Loucy (cell line): ENCODE data around the gene POU4F3.

ENCODE experiments used
- H2AFZ ChIP-seq: fragments of 200-600 bp; sonication (generic); 2 replicates; pipeline ENCODE4 v1.6.0; 2016; ENCODE audit warnings: antibody characterized with exemption, mild to moderate bottlenecking, low read length, moderate library complexity
- H3F3A ChIP-seq: fragments of 200-600 bp; 2 replicates; pipeline ENCODE4 v1.6.0; 2016; ENCODE audit warnings: antibody characterized with exemption, low read depth, mild to moderate bottlenecking
- H3K27me3 ChIP-seq: fragments of 200-600 bp; sonication (generic); 2 replicates; pipeline ENCODE4 v1.6.1; 2014; ENCODE audit warnings: low read length, mild to moderate bottlenecking; ENCODE audit not compliant: insufficient read depth, poor library complexity, severe bottlenecking
- H3K36me3 ChIP-seq: fragments of 200-600 bp; sonication (generic); 2 replicates; pipeline ENCODE4 v1.6.1; 2016; ENCODE audit warnings: low read length; ENCODE audit not compliant: insufficient read depth
- H3K4me1 ChIP-seq: fragments of 200-600 bp; sonication (generic); 2 replicates; pipeline ENCODE4 v1.5.1; 2014; ENCODE audit warnings: low read length, mild to moderate bottlenecking; ENCODE audit not compliant: insufficient read depth, poor library complexity, severe bottlenecking
- H3K4me2 ChIP-seq: fragments of 200-600 bp; sonication (generic); 2 replicates; pipeline ENCODE4 v1.6.0; 2014; ENCODE audit warnings: antibody characterized with exemption, low read length, low read depth, mild to moderate bottlenecking; ENCODE audit not compliant: poor library complexity, severe bottlenecking
- H3K4me3 ChIP-seq: fragments of 200-600 bp; sonication (generic); 2 replicates; pipeline ENCODE4 v1.5.1; 2014; ENCODE audit warnings: low read length, mild to moderate bottlenecking, mixed read lengths; ENCODE audit not compliant: poor library complexity, severe bottlenecking
- H3K79me2 ChIP-seq: fragments of 200-600 bp; sonication (generic); 2 replicates; pipeline ENCODE4 v1.6.1; 2014; ENCODE audit warnings: low read length; ENCODE audit not compliant: insufficient read depth
- H3K9ac ChIP-seq: fragments of 200-600 bp; sonication (generic); 2 replicates; pipeline ENCODE4 v1.6.0; 2014; ENCODE audit warnings: mild to moderate bottlenecking, low read depth, low read length, moderate library complexity; ENCODE audit not compliant: poor library complexity, severe bottlenecking
- H3K9me2 ChIP-seq: fragments of 200-600 bp; sonication (generic); replicated peaks from 2 replicates; pipeline ENCODE4 v1.6.1; 2016; ENCODE audit warnings: low read depth, low read length, mixed read lengths
- H3K9me3 ChIP-seq: fragments of 200-600 bp; sonication (generic); 2 replicates; pipeline ENCODE4 v1.6.1; 2014; ENCODE audit warnings: mild to moderate bottlenecking, antibody characterized with exemption, low read length, low read depth; ENCODE audit not compliant: insufficient read depth
- H4K20me1 ChIP-seq: fragments of 200-600 bp; sonication (generic); 2 replicates; pipeline ENCODE4 v1.6.0; 2014; ENCODE audit warnings: antibody characterized with exemption, low read length, mild to moderate bottlenecking; ENCODE audit not compliant: insufficient read depth, poor library complexity, severe bottlenecking
- EZH2phosphoT487 ChIP-seq: fragments of 200-600 bp; IDR thresholded peaks from 2 replicates; pipeline ENCODE4 v1.6.1; 2018; ENCODE audit warnings: antibody characterized with exemption, mild to moderate bottlenecking, moderate library complexity, borderline replicate concordance
- TF ChIP-seq, protein P1 (sequence below): fragments of 200-600 bp; sonication (generic); conservative IDR thresholded peaks from 2 replicates; pipeline ENCODE4 v1.5.1; 2014; ENCODE audit warnings: mild to moderate bottlenecking, antibody characterized with exemption, low read length

POU4F3 gene

GRCh38 chr5:146313027-146313426 lies 25.6 kb upstream of the POU4F3 start:
- Histone ChIP-seq H3K4me3 (peak overlapping the region; percentile 49), H3K9me3 (no peaks in the 10 kb centered on the region), H4K20me1 (no peaks in the 10 kb centered on the region), H3K4me1 (peaks cover 10% of the 10 kb centered on the region), H3K9ac (no peak overlapping the region), H3F3A (no peaks in the 10 kb centered on the region), H3K79me2 (no peaks in the 10 kb centered on the region), H2AFZ (no peak overlapping the region), H3K36me3 (no peaks in the 10 kb centered on the region), H3K9me2 (no peaks in the 10 kb centered on the region), H3K4me2 (peak overlapping the region; percentile 53), H3K27me3 (no peaks in the 10 kb centered on the region)
- TF ChIP-seq, protein P1, sequence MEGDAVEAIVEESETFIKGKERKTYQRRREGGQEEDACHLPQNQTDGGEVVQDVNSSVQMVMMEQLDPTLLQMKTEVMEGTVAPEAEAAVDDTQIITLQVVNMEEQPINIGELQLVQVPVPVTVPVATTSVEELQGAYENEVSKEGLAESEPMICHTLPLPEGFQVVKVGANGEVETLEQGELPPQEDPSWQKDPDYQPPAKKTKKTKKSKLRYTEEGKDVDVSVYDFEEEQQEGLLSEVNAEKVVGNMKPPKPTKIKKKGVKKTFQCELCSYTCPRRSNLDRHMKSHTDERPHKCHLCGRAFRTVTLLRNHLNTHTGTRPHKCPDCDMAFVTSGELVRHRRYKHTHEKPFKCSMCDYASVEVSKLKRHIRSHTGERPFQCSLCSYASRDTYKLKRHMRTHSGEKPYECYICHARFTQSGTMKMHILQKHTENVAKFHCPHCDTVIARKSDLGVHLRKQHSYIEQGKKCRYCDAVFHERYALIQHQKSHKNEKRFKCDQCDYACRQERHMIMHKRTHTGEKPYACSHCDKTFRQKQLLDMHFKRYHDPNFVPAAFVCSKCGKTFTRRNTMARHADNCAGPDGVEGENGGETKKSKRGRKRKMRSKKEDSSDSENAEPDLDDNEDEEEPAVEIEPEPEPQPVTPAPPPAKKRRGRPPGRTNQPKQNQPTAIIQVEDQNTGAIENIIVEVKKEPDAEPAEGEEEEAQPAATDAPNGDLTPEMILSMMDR = no peak
- TF ChIP-seq EZH2phosphoT487 = no peak

GRCh38 chr5:146321571-146321970 lies 17.1 kb upstream of the POU4F3 start:
- Histone ChIP-seq H3K79me2 (no peaks in the 10 kb centered on the region), H3K4me1 (no peaks in the 10 kb centered on the region), H3K4me3 (no peak overlapping the region), H3K27me3 (no peaks in the 10 kb centered on the region), H3K9me3 (no peaks in the 10 kb centered on the region), H4K20me1 (no peaks in the 10 kb centered on the region), H2AFZ (no peak overlapping the region), H3K4me2 (no peak overlapping the region), H3K36me3 (no peaks in the 10 kb centered on the region), H3K9me2 (no peaks in the 10 kb centered on the region), H3K9ac (no peak overlapping the region), H3F3A (no peaks in the 10 kb centered on the region)
- TF ChIP-seq, protein P1 = no peak
- TF ChIP-seq EZH2phosphoT487 = no peak

DNA sequence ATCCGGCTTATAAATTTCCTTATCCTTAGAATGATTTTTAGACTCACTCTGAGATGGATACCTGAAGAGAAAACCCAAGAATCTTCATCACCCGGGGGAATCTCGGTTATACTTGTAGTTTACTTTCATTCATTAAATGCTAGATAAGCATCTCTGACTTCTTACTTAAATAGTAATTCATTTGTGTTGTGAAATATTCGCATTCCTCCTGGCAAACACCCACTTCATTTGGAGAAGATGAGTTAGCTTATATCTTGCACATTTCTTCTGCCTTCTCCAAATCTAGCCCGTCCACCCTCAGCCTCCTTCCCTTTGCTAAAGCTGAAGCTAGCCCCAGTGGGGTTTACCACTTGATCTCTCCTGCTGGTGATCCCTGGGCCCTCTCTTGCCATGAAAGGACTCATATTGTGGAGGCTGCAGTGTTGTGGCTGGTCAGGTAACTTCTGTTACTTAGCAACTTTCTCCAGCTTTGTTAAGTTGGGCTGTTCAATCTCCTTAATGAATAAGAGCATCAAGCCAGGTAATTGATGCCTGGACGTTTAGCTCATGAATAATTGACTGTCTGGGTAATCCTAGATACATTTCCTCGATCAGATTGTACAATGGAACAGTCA lies 11.3 kb upstream of the POU4F3 start:
- Histone ChIP-seq H3K9me2 (no peaks in the 10 kb centered on the region), H4K20me1 (no peaks in the 10 kb centered on the region), H3K4me2 (no peak overlapping the region), H3K9ac (no peak overlapping the region), H3K27me3 (no peaks in the 10 kb centered on the region), H3F3A (no peaks in the 10 kb centered on the region), H2AFZ (no peak overlapping the region), H3K4me3 (no peak overlapping the region), H3K79me2 (no peaks in the 10 kb centered on the region), H3K4me1 (no peaks in the 10 kb centered on the region), H3K9me3 (no peaks in the 10 kb centered on the region), H3K36me3 (no peaks in the 10 kb centered on the region)
- TF ChIP-seq, protein P1 = no peak
- no peak for TF ChIP-seq EZH2phosphoT487
